ENCODE results near the gene PYGM. TPM values are rescaled to one million over a fixed set of nuclear protein-coding genes. Genes with fewer than 3 reads are reported as not detected.

The PYGM gene
- total and polyA plus RNA-seq, 9 donors = 0.24 to 12.0 (median 3.1) TPM

- TF ChIP-seq EP300 (IDR thresholded peaks at IDR 0.05) (no peak), CTCF (IDR thresholded peaks at IDR 0.05) (no peak), POLR2A (IDR thresholded peaks at IDR 0.05) (no peak)
- H3K27me3 ChIP-seq = no peaks in the 10 kb centered on the region
- no peaks in the 10 kb centered on the region for H3K4me1 ChIP-seq (ENCODE audit: insufficient read depth)
- no peaks in the 10 kb centered on the region for H3K9me3 ChIP-seq
- no peak for DNase-seq
- H3K36me3 ChIP-seq = no peaks in the 10 kb centered on the region
- intact Hi-C loops (cut with DNase I) = loop anchor here in 1 of 4 donors (5.0 kb wide), 1 partner anchor 34 kb away; no protein-coding TSS in a partner anchor
- H3K27ac ChIP-seq = no peak overlapping the region
- 40 to 52% (median 46%) methylated on average over 3 of the region's 3 CpGs for WGBS, 3 donors
- no peak overlapping the region for H3K4me3 ChIP-seq
These were observed 38.4 kb downstream of the PYGM start for GRCh38 chr11:64721359-64721699.

- intact Hi-C loops (cut with DNase I) = loop anchor here in 1 of 4 donors (5.0 kb wide), 1 partner anchor 33 kb away; no protein-coding TSS in a partner anchor
- WGBS, 3 donors = 76 to 79% (median 77%) methylated on average over 12 of the region's 12 CpGs
- no peak for TF ChIP-seq EP300 (IDR thresholded peaks at IDR 0.05)
- no peak for TF ChIP-seq POLR2A (IDR thresholded peaks at IDR 0.05)
- TF ChIP-seq CTCF (IDR thresholded peaks at IDR 0.05) = no peak
These were observed 39.0 kb downstream of the PYGM start for GRCh38 chr11:64720640-64721358.

GRCh38 chr11:64720167-64720566 is 39.6 kb downstream of the PYGM start:
- H3K9me3 ChIP-seq = no peaks in the 10 kb centered on the region
- H3K27me3 ChIP-seq = no peaks in the 10 kb centered on the region

More at GRCh38 chr11:64720640-64721358, 39.0 kb downstream of the PYGM start:
- Histone ChIP-seq H3K4me3 (no peak overlapping the region), H3K27ac (no peak overlapping the region), H3K4me1 (ENCODE audit: insufficient read depth) (no peaks in the 10 kb centered on the region), H3K27me3 (no peaks in the 10 kb centered on the region), H3K36me3 (no peaks in the 10 kb centered on the region), H3K9me3 (no peaks in the 10 kb centered on the region)
- peak in 1 of 5 donors; percentile 24 for DNase-seq

GRCh38 chr11:64719406-64719805 is 40.4 kb downstream of the PYGM start:
- TF ChIP-seq EP300 (IDR thresholded peaks at IDR 0.05) (no peak), CTCF (IDR thresholded peaks at IDR 0.05) (no peak), POLR2A (IDR thresholded peaks at IDR 0.05) (no peak)
- Histone ChIP-seq H3K27me3 (no peaks in the 10 kb centered on the region), H3K4me1 (ENCODE audit: insufficient read depth) (no peaks in the 10 kb centered on the region), H3K9me3 (no peaks in the 10 kb centered on the region), H3K36me3 (no peaks in the 10 kb centered on the region), H3K4me3 (no peak overlapping the region), H3K27ac (no peak overlapping the region)
- intact Hi-C loops (cut with DNase I) = no loop called here
- 85 to 89% (median 85%) methylated on average over 10 of the region's 10 CpGs for WGBS, 3 donors
- DNase-seq = peak in 1 of 5 donors; percentile 28

More at GRCh38 chr11:64720167-64720566, 39.6 kb downstream of the PYGM start:
- Histone ChIP-seq H3K4me3 (no peak overlapping the region), H3K4me1 (ENCODE audit: insufficient read depth) (no peaks in the 10 kb centered on the region), H3K27ac (no peak overlapping the region), H3K36me3 (no peaks in the 10 kb centered on the region)
- TF ChIP-seq EP300 (IDR thresholded peaks at IDR 0.05) = no peak
- no peak for TF ChIP-seq POLR2A (IDR thresholded peaks at IDR 0.05)
- TF ChIP-seq CTCF (IDR thresholded peaks at IDR 0.05) = no peak
- 64 to 76% (median 67%) methylated on average over 9 of the region's 9 CpGs for WGBS, 3 donors
- peak in 1 of 5 donors; percentile 33 for DNase-seq
- intact Hi-C loops (cut with DNase I) = loop anchor here in 1 of 4 donors (5.0 kb wide), 1 partner anchor 33 kb away; no protein-coding TSS in a partner anchor
